PFSK-1 (cell line): Measurements from ENCODE around the gene MRPL18.

ENCODE experiments used
- POLR2AphosphoS5 ChIP-seq: IDR thresholded peaks from 2 replicates; pipeline ENCODE4 v1.6.1; 2012; ENCODE audit warnings: low read depth, mild to moderate bottlenecking, control low read depth, low read length, moderate library complexity
- REST ChIP-seq, 2 experiments: IDR thresholded peaks; 2 replicates each; pipeline versions ENCODE4 v1.6.1 to v1.8.0; 2011 to 2012; ENCODE audit warnings: low read depth in 2 of 2, low read length in 2 of 2, control low read depth in 1 of 2, inconsistent platforms in 1 of 2, mild to moderate bottlenecking in 1 of 2, moderate library complexity in 1 of 2; ENCODE audit not compliant: insufficient read depth in 1 of 2
- SIN3A ChIP-seq: IDR thresholded peaks from 2 replicates; pipeline ENCODE4 v1.6.1; 2012; ENCODE audit warnings: mild to moderate bottlenecking, low read length, moderate library complexity, borderline replicate concordance; ENCODE audit not compliant: insufficient read depth
- TAF1 ChIP-seq: IDR thresholded peaks from 2 replicates; pipeline ENCODE4 v1.6.1; 2012; ENCODE audit warnings: low read length, control low read depth, borderline replicate concordance; ENCODE audit not compliant: insufficient read depth

GRCh38 chr6:159813781-159814180 lies 23.5 kb downstream of the MRPL18 start:
- TF ChIP-seq POLR2AphosphoS5: no peak
- TF ChIP-seq SIN3A: no peak
- no peak for TF ChIP-seq REST (IDR thresholded peaks at IDR 0.05; ENCODE audit: insufficient read depth in 1 of 2, low read depth in 2 of 2, low read length in 2 of 2)
- TF ChIP-seq TAF1: no peak
